Measurements from ENCODE around the gene TIMP1. TPM values are rescaled to one million over a fixed set of nuclear protein-coding genes. Genes with fewer than 3 reads are reported as not detected.

TIMP1 gene
- total and polyA plus RNA-seq, 9 donors: 97.6 to 169 (median 135) TPM

DNA sequence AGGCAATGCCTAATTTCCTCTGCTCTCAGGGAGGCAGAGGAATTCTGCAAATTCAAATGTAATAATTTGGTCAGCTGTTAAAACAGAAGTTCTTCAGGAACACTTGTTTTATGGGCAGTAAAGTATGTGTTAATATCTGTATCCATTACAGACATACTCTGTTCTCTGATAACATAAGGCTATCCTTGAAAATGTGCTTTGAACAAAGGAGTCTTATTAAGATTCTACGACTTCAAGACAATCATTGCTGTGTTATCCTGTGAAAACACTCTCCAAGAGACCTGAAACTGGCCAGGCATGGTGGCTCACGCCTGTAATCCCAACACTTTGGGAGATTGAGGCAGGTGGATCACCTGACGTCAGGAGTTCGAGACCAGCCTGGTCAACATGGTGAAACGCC lies 49.4 kb downstream of the TIMP1 start:
- peaks cover 12% of the 10 kb centered on the region for H3K36me3 ChIP-seq (ENCODE audit: control insufficient read depth, insufficient read depth, low read length)
- no peak overlapping the region for H3K27ac ChIP-seq (ENCODE audit: low read length)
- H3K27me3 ChIP-seq (ENCODE audit: control insufficient read depth, insufficient read depth, low read length): no peaks in the 10 kb centered on the region
- no peak overlapping the region for H3K4me3 ChIP-seq (ENCODE audit: low read length)
- WGBS (ENCODE audit: insufficient coverage): 73% methylated on average over 4 of the region's 5 CpGs
- no peak for DNase-seq
- H3K4me1 ChIP-seq (ENCODE audit: control insufficient read depth, insufficient read depth, low read length): no peaks in the 10 kb centered on the region
- no peaks in the 10 kb centered on the region for H3K9me3 ChIP-seq (replicated peaks; ENCODE audit: control insufficient read depth, low read depth, low read length)

DNA sequence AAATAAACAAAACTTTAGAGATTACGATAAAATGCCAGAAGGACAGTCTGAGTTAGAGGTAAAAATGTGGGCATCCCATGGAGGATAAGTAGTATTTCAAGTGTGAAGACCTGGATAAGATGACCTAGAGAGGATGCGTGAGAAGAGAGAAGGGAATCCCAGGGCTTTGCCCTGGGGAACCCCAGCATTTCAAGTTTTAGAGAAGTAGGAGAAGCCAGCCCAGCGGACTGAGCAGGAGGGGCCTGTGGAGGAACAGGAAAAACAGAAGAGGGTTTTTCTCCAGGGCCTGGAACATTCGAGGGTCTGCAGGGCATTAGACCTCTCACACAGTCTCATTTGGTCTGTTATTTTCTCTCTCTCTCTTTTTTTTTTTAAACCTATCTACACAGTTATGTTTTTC lies 50.4 kb downstream of the TIMP1 start:
- Histone ChIP-seq H3K9me3 (replicated peaks; ENCODE audit: control insufficient read depth, low read depth, low read length) (no peaks in the 10 kb centered on the region), H3K36me3 (ENCODE audit: control insufficient read depth, insufficient read depth, low read length) (peaks cover 15% of the 10 kb centered on the region), H3K27ac (ENCODE audit: low read length) (no peak overlapping the region), H3K27me3 (ENCODE audit: control insufficient read depth, insufficient read depth, low read length) (no peaks in the 10 kb centered on the region), H3K4me1 (ENCODE audit: control insufficient read depth, insufficient read depth, low read length) (no peaks in the 10 kb centered on the region), H3K4me3 (ENCODE audit: low read length) (no peak overlapping the region)
- WGBS (ENCODE audit: insufficient coverage): 50% methylated on average over 4 of the region's 4 CpGs
- DNase-seq: no peak

DNA sequence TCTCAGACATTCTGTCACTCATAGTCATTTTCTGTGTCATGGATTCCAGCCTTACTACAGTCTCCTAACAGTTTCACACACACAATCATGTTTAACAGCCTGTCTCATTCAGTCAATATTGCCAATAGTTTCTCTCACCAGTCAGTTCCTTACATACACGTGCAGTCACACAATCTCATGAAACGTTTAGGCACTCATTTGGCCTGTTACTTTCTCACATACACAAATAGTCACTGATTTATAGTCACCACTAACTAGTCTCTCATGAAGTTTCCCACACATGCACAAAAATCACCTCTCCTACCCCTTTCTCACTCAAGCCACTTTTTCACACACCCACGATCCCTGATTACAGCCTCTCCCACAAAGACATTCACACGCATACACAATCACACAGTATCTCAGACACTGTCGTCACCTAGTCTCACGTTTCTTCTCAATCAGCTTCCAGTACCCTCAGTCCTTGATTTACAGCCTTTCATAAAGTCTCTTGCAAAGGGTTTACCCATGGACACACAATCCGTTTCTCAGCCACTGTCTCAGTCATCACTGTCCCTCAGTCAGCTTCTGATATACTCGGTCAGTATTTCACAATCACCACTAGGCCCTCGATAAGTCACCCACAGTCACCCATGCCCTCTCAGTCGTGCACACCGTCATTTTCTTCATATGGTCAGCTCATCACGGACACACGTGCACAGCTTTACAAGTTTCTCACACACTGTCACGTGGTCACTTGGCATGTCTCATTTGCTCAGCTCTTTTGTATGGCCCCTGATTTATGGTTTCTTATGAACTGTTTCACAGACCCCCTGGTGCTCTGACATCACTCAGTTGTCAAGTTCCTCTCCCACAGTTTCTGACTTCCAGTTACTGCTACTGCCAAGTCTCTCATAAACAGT lies 51.7 kb downstream of the TIMP1 start:
- Histone ChIP-seq H3K27ac (ENCODE audit: low read length) (no peak overlapping the region), H3K36me3 (ENCODE audit: control insufficient read depth, insufficient read depth, low read length) (peaks cover 24% of the 10 kb centered on the region), H3K4me3 (ENCODE audit: low read length) (no peak overlapping the region), H3K4me1 (ENCODE audit: control insufficient read depth, insufficient read depth, low read length) (no peaks in the 10 kb centered on the region), H3K9me3 (replicated peaks; ENCODE audit: control insufficient read depth, low read depth, low read length) (peaks cover 2% of the 10 kb centered on the region), H3K27me3 (ENCODE audit: control insufficient read depth, insufficient read depth, low read length) (no peaks in the 10 kb centered on the region)
- no peak for DNase-seq
- 72% methylated on average over 14 of the region's 14 CpGs for WGBS (ENCODE audit: insufficient coverage)

DNA sequence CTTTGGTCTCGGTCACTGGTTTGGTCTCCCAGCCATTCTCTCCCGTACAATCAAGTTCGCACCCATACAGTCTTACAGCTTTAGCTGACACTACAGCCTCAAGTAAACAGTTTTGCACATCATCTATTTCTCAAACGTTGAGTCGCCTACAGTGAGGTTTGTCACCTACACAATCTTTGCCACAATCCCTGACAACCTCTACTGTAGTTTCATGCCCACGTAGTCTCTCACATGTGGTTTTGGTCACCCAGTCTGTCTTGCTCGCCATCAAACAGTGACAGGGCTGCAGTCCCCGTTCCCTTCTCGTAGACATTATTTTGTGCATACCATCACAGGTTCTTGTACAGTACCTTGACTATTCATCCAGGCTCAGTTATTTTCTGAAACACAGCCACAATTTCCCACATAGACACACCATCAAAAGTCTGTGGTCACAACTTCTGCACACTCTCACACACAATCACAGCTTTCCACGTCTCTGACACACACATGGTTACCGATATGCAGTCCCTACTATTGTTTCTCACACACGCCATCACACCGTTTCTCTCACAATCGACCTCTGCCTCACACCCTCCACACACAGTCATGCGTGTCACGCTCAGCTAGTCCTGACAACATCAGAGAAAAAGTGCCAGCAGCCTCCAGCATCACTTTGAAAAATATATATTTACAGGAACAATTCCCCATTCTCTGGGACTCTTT lies 52.8 kb downstream of the TIMP1 start:
- 86% methylated on average over 16 of the region's 16 CpGs for WGBS (ENCODE audit: insufficient coverage)

More for the DNA sequence above, 52.8 kb downstream of the TIMP1 start:
- Histone ChIP-seq H3K4me1 (ENCODE audit: control insufficient read depth, insufficient read depth, low read length) (no peaks in the 10 kb centered on the region), H3K27me3 (ENCODE audit: control insufficient read depth, insufficient read depth, low read length) (no peaks in the 10 kb centered on the region), H3K36me3 (ENCODE audit: control insufficient read depth, insufficient read depth, low read length) (peaks cover 35% of the 10 kb centered on the region), H3K9me3 (replicated peaks; ENCODE audit: control insufficient read depth, low read depth, low read length) (peaks cover 3% of the 10 kb centered on the region), H3K27ac (ENCODE audit: low read length) (no peak overlapping the region), H3K4me3 (ENCODE audit: low read length) (no peak overlapping the region)
- no peak for DNase-seq

Other genes starting within 250 kb of the TIMP1 start
- 0.35 TPM for gene ZNF157, start 211.9 kb upstream of the TIMP1 start, total RNA-seq
- under 1 TPM; 0.10 to 0.44 (median 0.21) TPM for gene ZNF157, start 211.9 kb upstream of the TIMP1 start, polyA plus RNA-seq (ENCODE audit: insufficient read depth in 1 of 8, insufficient read length in 8 of 8, low replicate concordance in 1 of 8)
- gene ZNF41, start 99.2 kb upstream of the TIMP1 start, total RNA-seq: 13.1 TPM
- gene ZNF41, start 99.2 kb upstream of the TIMP1 start, polyA plus RNA-seq (ENCODE audit: insufficient read depth in 1 of 8, insufficient read length in 8 of 8, low replicate concordance in 1 of 8): 10 to 100 TPM in 3 of 8 donors, 1 to 10 TPM in 5; 7.1 to 12.1 (median 9.9) TPM
- gene ARAF, start 21.2 kb upstream of the TIMP1 start, total RNA-seq: 22.8 TPM
- 10 to 100 TPM; 35.8 to 51.7 (median 44.0) TPM for gene ARAF, start 21.2 kb upstream of the TIMP1 start, polyA plus RNA-seq (ENCODE audit: insufficient read depth in 1 of 8, insufficient read length in 8 of 8, low replicate concordance in 1 of 8)
- gene SYN1, start 37.4 kb downstream of the TIMP1 start, total RNA-seq: 0.75 TPM
- 10 to 100 TPM in 1 of 8 donors, 1 to 10 TPM in 7; 4.7 to 10.6 (median 7.4) TPM for gene SYN1, start 37.4 kb downstream of the TIMP1 start, polyA plus RNA-seq (ENCODE audit: insufficient read depth in 1 of 8, insufficient read length in 8 of 8, low replicate concordance in 1 of 8)
- gene CFP, start 47.5 kb downstream of the TIMP1 start, total RNA-seq: 3.2 TPM
- 1 to 10 TPM; 1.6 to 4.5 (median 2.7) TPM for gene CFP, start 47.5 kb downstream of the TIMP1 start, polyA plus RNA-seq (ENCODE audit: insufficient read depth in 1 of 8, insufficient read length in 8 of 8, low replicate concordance in 1 of 8)
- gene ELK1, start 68.1 kb downstream of the TIMP1 start, total RNA-seq: 15.3 TPM
- 10 to 100 TPM; 22.3 to 29.9 (median 25.5) TPM for gene ELK1, start 68.1 kb downstream of the TIMP1 start, polyA plus RNA-seq (ENCODE audit: insufficient read depth in 1 of 8, insufficient read length in 8 of 8, low replicate concordance in 1 of 8)
- 118 TPM for gene UXT, start 76.7 kb downstream of the TIMP1 start, total RNA-seq
- gene UXT, start 76.7 kb downstream of the TIMP1 start, polyA plus RNA-seq (ENCODE audit: insufficient read depth in 1 of 8, insufficient read length in 8 of 8, low replicate concordance in 1 of 8): 100 to 1,000 TPM in 1 of 8 donors, 10 to 100 TPM in 7; 77.4 to 105 (median 85.0) TPM

Measured in muscle of leg (tissue), 11 donors.